NOMO-1 treated with dmso at 0.1 percent for 144 hours (cell line): ENCODE results near the gene CXXC4.

Experiments
- DNase-seq: peaks from one replicate; lab custom pipeline; 2025; ENCODE audit not compliant: unreplicated experiment; lab: John Stamatoyannopoulos, UW

CXXC4 gene

DNA sequence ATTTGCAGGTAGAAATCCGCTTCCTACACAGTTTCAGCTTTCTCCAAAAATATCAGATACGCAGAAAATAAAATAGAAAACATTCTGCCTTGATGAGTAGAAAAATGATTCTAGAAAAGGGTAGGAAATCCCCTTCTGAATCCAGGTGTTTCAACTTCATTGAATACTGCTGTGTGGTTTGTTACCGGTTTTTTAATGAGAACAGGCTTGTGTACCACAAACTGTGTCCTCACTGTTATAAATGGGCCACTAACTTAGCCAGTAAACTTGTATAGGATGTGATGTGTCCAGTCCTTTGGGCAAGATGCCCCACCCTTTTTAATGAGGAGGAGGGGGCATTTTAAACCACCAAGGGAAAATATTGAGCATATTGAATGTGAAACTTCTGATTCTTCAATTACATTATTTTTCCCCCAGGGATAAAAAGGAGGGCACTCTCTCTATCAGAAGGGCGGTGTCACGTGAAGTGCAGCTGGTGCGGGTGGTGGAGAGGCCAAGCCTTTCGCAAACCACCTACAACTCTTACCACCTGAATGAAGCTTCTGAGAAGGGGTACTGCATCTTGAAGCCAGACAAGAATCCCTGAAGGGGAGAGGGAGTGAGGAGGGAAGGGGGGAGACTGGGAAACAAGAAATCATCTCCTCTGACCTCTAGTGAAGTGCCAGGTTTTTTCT, 4.5 kb downstream of the CXXC4 start:
- no peak for DNase-seq

DNA sequence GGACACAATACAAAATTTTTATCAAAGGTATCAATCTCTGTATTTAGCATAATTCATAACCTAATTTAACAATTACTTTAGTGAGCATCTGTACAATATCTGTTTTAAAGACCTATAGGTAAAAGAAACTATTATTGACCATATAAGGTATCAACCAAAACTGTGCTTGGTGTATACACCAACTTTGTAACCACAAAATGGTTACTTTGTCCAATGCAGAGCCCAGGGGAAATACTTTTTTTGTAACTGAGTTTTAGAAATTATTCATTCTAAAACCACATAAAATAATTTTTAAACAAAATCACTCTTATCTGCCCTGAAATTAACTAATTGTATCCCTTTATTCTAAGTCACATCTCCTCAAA, 5.0 kb downstream of the CXXC4 start:
- DNase-seq: no peak

DNA sequence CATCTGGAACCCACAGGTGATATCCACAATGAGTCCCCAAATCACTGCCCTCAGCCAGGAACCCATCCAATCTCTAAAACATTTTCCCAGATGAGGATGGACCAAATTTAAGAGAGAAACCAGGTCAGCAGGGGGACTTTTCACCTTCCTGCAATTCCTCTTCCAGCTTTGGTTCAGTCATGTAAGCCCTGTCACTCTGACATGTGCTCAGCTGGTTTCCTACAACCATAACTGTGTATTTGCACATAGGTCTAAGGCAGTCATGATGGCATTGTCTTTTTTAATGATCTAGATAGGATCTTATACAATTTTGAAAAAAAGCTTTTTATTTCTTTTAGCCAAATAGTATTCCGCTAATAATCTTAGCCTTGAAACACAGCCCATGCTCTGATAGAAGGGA, 6.5 kb downstream of the CXXC4 start:
- DNase-seq: no peak

DNA sequence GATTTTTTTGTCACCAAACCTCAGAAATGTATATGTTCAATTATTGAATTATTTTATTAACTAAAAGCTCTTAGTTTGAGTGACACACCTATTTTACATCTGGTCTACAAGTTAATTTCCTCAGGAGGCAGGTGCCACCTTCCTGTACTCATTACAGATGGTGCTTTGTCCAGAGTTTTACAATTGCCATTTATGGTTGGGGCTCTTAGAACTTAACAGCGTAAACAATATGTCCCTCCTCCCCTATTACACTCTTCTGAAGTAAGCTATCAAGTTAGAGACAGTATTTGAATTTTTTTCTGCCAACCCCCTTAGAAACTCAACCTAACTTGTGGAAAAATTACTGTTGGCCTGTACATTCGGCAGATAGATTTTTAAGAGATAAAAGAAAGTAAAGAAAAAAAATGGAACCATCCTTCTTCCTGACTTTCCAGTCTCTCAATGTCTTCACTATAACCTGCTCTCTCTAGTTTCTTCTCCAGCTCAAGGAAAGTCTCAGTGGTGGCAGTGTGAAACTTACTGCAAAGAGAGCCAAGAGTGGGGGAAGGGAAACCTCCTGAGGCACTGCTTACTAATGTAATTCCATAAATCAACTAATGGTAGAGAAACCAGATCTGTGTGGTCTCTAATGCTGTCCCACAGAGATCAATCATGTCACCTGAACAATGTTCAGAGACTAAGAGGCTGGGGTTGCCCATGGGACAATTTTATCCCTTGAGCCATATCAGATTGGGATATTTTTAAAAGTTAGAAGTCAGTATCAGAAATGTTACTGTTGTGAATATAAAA, 7.8 kb downstream of the CXXC4 start:
- DNase-seq: no peak

DNA sequence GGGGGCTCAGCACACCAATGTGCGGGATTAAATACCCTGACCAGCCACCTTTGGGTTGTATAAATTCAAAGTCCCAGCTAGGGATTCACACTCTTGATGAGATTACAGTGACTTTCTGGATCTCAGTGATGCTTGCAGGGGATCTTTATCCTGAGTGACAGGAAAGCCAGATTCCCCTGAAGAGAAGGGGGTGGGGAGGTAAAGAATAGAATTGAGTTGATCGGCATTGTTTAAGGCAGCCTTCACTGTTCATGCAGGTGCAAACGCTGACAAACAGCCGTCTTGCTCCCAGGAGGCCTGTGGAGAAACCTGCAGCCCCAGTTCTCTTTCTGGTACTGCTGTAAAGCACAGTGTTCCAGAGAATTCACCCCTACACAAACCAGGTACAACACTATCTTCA, 19.0 kb downstream of the CXXC4 start:
- no peak for DNase-seq

DNA sequence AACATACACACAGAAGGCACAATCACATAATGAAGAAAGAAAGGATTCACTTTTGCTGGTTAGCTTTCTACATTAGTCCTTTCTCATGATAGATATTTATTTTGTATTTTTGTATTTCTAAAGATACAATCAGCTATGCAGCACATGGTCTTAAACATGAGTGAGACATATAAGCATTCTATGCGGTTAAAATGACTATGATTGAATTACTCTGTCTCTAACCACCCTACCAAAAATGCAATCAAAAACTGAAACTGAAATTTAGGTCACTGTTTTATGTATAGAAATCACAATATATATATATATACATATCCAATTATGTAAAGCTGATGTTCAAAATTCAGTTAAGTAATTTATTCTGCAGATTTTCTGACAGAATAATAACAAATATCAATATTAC, 21.9 kb downstream of the CXXC4 start:
- no peak for DNase-seq

DNA sequence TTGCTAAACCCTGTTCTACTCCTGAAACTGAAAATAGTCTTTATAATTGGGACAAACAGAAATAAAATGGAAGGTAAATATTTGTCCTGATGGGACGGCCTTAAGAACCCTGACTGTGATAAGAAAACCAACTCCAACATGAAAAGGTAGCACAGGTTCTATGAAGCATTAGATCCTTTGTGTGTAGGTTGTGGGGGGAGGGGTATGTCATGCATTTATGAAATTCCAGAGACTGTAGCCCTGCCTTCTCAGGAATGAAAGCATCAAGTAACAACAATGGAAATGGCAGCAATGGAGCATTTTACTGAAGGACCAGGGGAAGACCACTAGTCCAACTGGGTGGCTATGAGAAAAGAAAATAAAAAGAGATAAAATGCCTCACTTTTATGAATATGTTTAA, 23.9 kb downstream of the CXXC4 start:
- DNase-seq: no peak

DNA sequence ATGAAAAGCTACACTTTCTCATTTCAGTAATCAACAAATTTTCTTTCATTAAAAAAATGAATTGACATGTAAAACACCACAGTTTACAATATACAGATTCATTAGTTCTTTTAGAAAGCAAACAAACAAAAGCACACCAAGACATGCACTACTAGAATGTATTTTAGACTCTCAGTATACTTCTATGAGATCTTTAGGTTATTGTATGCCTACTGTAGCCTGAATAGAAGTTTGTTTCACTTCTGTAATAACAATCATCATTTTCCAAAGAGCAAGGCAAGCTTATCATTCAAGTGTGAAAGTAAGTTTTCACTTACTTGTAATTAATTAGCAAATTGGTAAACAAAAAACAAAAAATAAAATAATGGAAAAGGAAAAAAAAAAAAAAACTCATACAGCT, 24.9 kb downstream of the CXXC4 start:
- no peak for DNase-seq

DNA sequence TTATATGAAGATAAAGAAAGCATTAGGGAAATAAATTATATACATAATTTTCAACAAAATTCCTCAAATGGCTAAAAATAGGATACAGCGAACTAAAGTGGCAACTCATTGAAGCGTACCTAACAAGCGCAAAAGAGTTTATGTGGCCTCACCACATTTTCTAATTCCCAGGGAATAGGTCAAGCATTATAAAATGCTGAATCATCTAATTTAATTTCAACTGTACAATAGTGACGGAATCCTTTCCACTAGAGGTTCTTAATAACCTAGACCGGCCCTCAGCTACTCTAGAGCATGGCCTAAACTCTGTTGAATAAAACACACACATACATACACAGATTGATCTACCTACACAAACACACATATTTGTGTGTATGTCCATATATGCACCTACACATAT, 29.1 kb downstream of the CXXC4 start:
- no peak for DNase-seq

DNA sequence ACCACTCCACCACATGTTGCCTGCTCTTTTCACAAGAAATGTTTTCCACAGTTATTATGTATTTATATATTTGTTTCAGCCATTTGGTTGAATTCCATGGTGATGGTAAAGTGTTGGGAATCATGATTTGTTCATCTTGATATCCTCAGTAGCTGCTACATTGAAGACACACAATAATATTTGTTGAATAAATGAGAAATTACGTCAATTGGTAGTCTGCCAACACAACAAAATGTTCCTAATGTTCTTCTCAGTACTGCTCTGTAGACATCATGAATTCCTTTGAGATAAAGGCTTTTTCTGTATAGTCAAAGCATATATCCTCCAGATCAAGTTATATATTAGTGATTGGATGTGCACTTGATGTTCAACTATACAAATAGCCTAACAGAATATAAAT, 29.5 kb downstream of the CXXC4 start:
- no peak for DNase-seq

DNA sequence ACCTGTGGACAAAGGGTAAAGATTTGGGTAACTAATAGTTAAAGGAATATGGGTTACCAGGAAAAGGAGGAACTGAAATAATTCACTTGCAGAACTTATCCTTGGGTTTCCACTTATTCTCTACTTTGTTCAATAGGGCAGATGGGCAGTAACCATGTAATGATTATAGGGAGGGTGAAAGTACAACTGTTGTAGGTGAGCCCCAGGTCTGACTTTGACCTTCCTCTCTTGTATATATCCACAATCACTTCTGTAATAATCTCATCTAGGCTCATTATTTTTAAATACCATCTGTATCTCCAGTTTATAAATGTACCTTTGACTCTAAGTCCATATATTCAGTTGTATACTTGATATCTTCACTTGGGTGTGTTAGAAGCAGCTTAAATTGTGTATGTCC, 32.1 kb downstream of the CXXC4 start:
- DNase-seq: no peak

DNA sequence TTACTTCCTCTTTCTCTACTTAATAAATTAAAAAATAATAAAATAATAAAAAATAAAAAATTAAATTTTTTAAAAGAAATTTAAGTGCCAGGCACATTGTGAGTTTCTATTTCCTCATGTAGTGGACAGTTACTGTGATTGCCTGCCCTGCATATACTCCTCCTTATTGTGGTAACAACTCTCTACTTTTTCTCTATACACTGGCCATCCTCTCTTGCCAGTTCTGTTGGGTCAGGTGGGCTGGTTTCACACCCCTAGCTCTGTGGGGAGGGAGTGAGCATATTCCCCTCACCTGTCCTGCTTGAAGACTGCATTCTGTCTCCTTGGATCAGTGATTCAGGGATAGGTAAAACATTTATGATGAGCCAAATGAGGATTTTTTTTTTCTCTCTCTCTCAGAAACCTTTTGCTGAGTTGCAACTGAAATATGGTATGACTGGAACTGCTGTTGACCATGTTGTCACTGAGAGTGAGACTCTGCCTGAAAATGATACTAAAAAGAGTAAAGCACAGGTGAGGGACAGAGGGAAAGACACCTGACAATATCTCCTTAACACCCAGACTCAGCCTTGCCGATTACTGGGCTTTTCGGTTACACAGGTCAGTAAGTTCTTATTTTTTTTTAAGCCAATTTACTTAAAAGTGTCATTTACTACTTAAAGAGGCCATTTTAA, 37.2 kb downstream of the CXXC4 start:
- DNase-seq: no peak

DNA sequence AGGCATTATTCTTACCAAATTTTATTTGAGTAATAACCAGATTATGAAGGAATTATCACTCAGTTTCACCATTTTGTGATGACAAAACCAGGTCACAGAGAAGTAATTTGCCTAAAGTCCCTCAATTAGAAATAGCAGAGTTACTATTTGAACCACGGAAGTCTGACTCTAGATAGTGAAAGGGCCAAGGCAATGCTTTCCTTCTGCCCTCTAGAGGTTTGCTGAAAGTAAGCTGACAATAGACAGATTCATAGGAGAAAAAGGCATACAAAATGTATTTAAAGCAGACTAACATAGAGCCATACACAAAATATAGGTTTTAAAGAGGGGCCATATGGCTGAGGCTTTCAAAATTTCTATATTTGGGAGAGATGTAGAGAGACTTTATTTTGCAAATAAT, 43.1 kb downstream of the CXXC4 start:
- DNase-seq: no peak

DNA sequence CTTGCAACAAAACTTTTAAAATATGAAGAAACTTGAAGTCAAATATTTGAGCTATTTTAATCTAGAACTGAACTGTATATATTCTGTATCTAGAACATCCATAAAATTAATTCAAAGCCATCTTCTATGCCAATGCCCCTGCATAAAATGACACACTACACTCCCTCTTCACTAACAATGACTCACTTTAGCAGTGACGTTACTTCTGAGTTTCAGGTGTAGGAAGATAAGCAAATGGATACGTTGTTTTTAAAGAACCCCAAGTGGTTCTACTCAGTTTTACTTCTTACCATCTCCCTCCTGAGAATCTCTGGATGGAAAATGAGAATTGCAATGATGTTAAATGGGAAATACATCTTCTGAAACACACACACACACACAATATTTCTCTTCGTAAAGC, 45.2 kb downstream of the CXXC4 start:
- no peak for DNase-seq

DNA sequence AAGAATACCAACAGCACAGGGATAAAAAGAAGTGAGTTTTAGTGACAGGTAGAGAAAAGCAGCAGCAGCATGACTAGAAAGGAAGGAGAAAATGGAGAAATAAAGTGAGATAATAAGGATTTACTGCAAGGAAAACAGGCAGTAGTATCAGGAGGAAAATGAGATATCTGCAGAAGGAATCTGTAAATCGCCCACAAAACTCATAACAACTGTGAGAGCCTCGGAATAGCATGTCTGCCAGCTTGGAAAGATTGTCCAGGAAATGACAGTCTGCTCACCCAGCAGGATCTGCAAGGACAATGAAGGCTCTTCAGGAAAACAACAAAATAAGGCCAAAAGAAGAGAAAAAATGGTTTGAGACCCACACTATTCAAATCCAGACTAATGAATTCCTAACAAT, 47.4 kb downstream of the CXXC4 start:
- DNase-seq: no peak

DNA sequence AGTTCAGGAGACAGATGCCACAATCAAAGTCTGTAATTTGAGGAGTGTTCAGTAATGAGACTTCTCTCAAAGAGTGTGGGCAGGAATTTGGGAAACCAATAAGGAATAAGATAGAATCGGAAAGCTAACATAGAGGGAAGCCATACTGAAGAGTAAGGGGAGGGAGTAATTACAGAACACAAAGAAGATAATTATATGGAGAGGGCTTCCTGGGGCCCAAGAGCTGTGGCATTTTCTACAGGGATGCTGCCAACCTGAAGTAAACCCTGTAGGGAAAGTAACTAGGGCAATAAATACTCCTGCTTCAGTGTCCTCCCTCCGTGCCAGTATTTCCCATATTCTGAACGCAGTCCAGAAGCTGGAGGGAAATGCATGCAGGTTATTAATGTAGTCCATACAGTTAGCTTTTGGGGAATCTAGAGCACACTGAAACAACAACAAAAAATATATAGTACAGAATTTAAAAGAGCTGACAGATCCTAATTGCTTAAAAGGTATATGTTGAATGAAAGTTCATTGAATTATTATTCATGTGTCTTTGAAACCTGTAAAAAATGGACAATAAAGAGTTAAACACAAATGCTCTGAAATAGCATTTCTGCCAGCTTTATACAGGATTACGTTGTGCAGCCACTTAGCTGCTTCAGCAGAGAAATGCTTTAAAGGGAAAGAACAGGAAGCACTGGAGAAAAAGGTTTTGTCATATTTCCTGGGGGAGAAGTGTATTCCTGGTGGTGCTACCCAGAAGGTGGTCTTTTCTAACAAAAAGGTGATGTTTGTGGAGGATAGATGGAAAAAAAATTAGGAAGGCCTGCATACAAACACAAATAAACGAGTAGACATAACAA, 48.0 kb downstream of the CXXC4 start:
- no peak for DNase-seq

DNA sequence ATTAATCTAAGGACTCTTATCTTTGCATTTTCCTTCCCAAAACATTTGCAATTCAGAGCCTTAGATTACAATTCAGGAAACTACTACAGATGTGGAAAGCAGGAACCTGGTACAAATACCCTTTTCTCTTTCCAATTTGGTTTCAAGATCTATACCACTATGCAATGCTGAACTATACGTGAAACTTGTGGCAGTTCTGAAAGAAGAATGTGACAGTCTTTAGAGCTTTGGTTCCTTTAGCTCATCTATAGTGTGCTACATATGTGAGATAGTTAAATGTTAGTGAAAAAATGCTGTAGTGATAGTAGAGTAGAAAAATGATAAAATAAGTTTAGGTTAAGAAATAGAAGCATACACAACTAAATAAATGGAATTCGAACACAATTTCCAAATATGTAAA, 50.0 kb downstream of the CXXC4 start:
- no peak for DNase-seq

DNA sequence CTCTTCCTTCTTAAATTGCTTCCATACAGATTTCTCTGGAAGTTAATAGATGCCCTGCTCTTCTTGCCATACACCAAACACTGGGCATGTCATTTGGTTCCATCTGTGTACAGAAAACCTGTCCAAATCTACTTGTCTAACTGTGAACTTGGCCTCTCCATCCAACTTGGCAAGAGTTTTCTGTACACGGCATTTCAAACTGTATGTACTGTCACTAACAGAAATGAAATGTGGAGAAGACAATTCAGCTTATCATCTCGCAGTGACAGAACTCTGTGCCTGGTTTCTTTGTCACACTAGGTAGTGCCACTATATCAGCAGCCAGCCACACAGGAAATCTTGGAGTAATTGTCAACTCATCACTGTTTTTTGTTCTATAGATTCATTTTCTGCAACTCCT, 58.2 kb downstream of the CXXC4 start:
- DNase-seq: no peak

DNA sequence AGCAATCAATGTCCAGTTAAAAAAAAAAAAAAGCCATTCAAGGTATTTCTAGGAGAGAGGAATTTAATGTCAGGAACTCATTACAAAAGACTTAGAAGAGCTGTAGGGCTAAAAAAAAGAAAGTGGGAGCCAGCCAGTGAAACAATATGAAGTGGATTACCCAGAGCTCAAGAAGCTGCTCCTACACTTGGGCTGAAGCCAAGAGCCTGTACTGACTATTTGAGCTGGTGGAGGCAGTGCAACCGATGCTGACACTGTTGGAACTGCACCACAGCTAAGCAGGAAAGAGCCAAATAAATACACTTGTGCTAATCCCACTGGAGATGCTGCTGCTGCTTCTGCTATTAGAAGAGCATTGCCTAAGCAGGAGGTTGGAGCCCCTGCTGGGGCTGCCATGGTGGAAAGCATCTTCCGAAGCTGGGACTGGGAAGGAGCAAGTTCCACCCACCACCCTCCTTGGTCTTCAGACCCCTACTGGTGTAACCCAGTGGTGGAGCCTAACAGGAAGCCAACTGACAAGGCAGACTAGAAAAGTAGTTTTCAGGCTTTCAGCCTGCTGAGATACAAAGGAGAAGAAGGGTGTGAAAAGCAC, 65.4 kb downstream of the CXXC4 start:
- DNase-seq: no peak

DNA sequence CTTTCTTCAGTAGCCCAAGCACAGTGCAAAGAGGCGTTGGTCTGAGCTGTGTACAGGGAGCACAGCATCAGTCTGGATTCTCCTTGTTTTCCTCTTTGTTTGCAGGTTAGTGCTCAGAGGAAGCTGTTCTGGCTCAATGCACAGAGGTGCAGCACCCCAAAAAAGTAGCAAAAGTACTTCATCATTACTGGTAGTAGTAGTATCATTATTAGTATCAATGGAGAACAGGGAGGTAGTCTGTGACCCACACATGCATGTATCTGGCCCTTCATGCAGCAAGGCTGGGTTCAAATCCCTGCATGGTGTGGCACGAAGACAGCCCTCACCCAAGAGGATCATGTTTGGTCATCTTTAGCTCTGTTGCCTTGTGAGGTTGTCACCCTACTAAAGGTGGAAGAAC, 68.7 kb downstream of the CXXC4 start:
- no peak for DNase-seq

DNA sequence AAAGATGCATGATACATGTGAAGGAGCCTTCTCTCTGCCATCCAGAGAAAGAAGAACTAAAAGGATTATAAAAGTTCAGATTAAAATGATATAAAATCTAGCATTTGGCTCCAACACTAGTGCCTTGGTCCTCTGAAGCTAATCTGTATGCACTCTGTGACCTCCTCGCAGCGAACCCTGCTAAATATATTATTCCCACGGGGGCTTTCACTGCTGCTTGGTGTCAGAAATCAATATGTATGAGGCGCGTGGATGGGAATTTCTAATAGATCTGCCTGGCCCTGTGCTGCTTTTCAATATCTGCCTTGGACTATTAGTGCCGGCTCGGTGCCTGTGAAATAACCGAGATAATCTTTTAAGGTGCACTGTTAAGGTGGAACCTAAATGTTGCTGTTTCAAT, 69.7 kb downstream of the CXXC4 start:
- no peak for DNase-seq
